GM18511 (cell line): Measurements from ENCODE around the gene INCENP.
"Not testable (repeated sequence)": the region's sequence is repeated elsewhere in the genome, so short reads cannot be mapped to it uniquely, and the experiment has no call there.

ENCODE experiments used
- ATAC-seq: cut with Tn5 transposase; IDR thresholded peaks from one replicate; pipeline ENCODE4 v1.9.1; 2021; ENCODE audit warnings: mild to moderate bottlenecking, moderate library complexity; ENCODE audit not compliant: unreplicated experiment

Gene INCENP

DNA sequence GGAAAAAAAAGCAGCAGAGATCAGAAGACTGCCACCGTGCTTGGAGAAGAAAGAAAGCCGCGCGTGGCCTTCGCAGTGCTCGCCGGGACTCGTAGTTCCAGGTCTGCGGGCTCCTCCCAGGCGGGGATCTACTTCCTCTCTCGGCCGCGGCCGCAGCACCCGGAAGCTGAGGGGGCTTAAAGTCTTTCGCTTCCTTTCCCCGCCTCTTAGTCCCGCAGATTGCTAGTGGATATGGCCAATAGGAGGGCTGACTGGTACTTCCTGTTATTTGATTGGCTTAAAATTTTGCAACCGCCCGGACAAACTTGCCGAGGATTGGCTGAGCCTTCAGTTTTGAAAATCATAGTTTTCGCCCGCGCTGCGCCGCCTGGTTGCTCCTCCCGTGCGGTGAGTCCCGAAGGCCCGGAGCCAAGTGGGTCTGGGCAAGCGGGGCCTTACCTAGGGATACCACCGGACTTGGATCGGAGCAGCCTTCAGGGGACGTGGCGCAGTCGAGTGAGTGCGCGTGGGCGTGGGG lies at the start of gene INCENP:
TSS of gene INCENP (plus strand) at position 343 of the 517 bp plus-strand sequence. CDS start 4,151 bp downstream, outside the sequence.
- ATAC-seq: peak; percentile 94

- ATAC-seq: no peak
These were observed 48.4 kb upstream of the INCENP start for GRCh38 chr11:62075438-62075837.

- ATAC-seq: no peak
These were observed 46.7 kb upstream of the INCENP start for GRCh38 chr11:62077132-62077531.

GRCh38 chr11:62081378-62082291 lies 42.2 kb upstream of the INCENP start:
- no peak for ATAC-seq

DNA sequence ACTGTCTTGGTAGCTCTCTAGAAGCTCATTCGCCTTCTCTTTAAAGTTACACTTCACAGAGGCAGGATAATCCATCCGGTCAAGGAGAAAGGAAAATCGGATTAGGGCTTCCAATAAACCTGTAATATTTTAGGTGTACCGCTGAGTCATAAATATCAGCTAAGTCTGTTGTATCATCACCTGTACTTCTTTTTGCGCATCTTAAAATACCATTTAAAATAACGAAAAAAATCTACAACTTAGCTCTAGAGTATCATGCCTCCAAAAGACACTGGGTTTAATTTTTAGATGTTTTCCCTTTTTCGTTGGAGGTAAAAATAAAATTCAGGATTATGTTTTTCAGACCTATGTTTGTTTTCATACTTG lies 41.5 kb upstream of the INCENP start:
- ATAC-seq: no peak

DNA sequence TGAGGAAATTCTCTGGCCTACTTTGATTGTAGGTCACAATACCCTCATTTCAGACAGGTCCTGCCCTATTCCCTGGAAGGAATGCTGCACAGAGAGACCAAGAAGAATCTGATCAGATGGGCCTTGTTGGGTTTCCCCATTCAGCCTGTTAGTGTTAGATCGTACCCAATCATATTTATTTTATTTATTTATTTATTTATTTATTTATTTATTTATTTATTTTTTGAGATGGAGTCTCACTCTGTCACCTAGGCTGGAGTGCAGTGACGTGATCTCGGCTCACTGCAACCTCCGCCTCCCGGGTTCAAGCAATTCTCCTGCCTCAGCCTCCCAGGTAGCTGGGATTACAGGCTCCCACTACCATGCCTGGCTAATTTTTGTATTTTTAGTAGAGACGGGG lies 39.0 kb upstream of the INCENP start:
- not testable (repeated sequence) for ATAC-seq

DNA sequence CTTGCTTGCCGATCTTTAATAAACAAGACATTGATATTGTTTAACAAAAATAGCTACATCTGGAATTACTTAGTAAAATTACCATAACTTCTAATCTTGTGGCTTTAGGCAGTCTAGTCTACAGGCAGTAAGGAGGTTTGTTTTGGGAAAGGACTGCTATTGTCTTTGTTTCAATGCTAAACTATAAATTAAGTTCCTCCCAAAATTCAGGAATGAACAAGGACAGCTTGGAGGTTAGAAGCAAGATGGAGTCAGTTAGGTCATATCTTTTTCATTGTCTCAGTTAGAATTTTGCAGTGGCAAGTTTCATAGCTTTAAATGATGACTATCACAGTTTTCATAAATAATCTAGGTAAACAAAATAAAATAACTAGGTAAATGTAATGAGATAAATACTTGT lies 36.1 kb upstream of the INCENP start:
- no peak for ATAC-seq

GRCh38 chr11:62088331-62088933 lies 35.4 kb upstream of the INCENP start:
- no peak for ATAC-seq

DNA sequence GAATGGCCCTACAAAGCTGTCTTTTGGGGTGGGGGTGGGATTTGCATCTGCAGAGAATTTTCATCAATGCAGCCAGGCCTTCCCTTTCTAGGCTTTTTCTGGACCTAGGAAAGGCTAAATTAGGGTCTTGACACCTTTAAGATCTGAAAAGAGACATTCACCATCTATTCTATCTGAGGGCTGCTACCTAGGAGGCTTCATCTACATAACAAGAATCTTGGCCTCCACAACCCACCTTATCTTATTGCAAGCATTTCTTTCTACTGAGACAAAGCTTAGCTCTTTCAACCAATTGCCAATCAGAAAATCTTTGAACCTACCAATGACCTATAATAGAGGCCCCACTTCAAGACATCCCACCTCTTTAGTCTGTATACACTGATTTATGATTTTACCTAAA lies 20.7 kb upstream of the INCENP start:
- ATAC-seq: no peak

DNA sequence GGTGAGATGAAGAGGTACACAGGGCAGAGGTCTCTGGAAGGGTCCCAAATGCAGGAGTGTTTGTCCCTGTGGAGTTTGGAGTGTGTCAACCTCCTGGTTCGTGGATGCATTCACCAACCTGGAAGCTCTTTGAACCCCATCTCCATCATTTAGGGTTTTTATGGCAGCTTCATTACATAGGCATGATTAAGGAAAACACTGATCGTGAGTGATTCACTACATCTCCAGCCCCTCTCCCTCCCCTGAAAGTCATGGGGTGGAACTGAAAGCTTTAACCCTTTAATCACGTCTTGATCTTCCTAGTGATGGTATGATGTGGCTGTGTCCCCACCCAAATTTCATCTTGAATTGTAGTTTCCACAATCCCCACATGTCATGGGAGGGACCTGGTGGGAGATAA lies 19.8 kb upstream of the INCENP start:
- no peak for ATAC-seq

- no peak for ATAC-seq
These were observed 18.8 kb upstream of the INCENP start for GRCh38 chr11:62104816-62105653.

GRCh38 chr11:62105667-62106191 lies 18.1 kb upstream of the INCENP start:
- no peak for ATAC-seq

DNA sequence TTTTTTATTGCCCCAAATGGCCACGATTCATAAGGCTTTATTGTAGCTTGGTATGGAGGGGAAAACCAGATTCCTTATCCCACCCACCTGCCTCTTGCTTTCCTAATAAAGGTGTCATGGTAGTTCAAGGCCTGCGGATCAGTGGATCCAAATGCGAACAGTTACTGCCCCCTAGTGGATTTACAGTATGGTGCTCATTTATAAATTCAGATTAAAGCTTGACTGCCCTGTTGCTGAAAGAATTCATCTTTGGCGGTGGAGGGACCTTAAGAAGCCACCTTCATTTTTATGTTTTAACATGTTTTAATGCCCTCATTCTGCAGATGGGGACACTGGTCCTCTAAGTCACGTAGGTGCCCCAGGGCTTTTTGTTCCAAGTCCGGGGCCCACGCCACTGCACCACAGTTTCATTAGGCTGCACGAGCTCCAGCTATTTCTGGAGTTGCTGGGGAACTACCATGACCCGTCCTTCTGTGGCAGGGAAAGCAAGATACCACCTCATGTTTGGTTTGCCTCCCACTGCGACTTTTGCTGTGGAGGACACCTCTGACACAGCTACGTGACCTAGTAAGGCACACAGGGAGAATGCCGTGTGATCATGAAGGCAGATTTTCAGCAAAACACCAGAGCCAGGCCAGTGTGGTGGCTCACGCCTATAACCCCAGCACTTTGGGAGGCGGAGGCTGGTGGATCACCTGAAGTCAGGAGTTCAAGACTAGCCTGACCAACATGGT lies 15.6 kb upstream of the INCENP start:
- no peak for ATAC-seq

GRCh38 chr11:62108971-62109404 lies 14.8 kb upstream of the INCENP start:
- ATAC-seq: no peak

GRCh38 chr11:62115085-62115694 lies 8.6 kb upstream of the INCENP start:
- ATAC-seq: no peak

- ATAC-seq: no peak
These were observed 7.4 kb upstream of the INCENP start for GRCh38 chr11:62116451-62116850.

- ATAC-seq: no peak
These were observed 4.2 kb upstream of the INCENP start for GRCh38 chr11:62119569-62119968.

- ATAC-seq: no peak
These were observed 3.8 kb upstream of the INCENP start for GRCh38 chr11:62120001-62120400.

DNA sequence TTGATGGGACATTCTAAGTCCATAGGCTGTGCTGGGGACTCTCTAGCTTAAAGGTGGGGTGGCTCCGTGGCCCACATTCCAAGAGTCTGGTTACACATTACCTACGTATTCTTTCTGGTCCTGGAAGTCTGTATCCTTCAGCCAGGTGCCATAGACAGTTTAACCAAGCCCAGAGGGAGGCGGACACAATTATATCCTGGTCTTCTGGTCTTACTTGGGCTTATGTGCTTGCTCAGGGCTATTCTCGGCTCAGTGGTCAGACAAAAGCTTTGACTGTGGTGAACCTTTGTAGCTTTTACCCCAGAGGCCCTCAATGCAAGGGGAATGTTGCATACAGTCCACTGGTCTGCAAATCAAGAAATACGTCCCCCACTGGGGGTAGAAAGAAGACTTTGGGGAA lies 3.4 kb upstream of the INCENP start:
- no peak for ATAC-seq

- ATAC-seq: no peak
These were observed 1.7 kb upstream of the INCENP start for GRCh38 chr11:62122076-62122475.
